CD14-positive monocyte (primary cell): ENCODE results near the gene CRYBG3. TPM values are rescaled to one million over a fixed set of nuclear protein-coding genes. Genes with fewer than 3 reads are reported as not detected.
A peak's percentile ranks its signal among the peaks of the same experiment; 100 is the strongest.

Experiments
- DNase-seq, 3 donors: peaks; one replicate each; pipeline ENCODE4 v3.0.0-alpha.2; 2011 to 2022
- H2AFZ ChIP-seq: 2 replicates; pipeline ENCODE4 v1.6.0; 2012; ENCODE audit warnings: mild to moderate bottlenecking, low read depth, low read length, inconsistent platforms; ENCODE audit not compliant: insufficient read depth, poor library complexity, severe bottlenecking
- H3K27ac ChIP-seq, 2 donors: 1 replicate in 1 of 2; 2 replicates in 1 of 2; pipeline ENCODE4 v1.5.1; 2012 to 2013; ENCODE audit warnings: low read length in 2 of 2, control low read depth in 1 of 2, inconsistent platforms in 1 of 2, low read depth in 1 of 2, mild to moderate bottlenecking in 1 of 2
- H3K27me3 ChIP-seq, 2 donors: one replicate each; pipeline versions ENCODE4 v1.6.0 to v1.6.1; 2011 to 2013; ENCODE audit warnings: low read length in 2 of 2; ENCODE audit not compliant: control insufficient read depth in 2 of 2, insufficient read depth in 2 of 2
- H3K36me3 ChIP-seq, 2 donors: replicated peaks in 1 of 2; 1 replicate in 1 of 2; 2 replicates in 1 of 2; pipeline versions ENCODE4 v1.5.1 to v1.6.1; 2012 to 2013; ENCODE audit warnings: low read length in 2 of 2, control low read depth in 1 of 2, inconsistent platforms in 1 of 2, mild to moderate bottlenecking in 1 of 2; ENCODE audit not compliant: insufficient read depth in 2 of 2, control insufficient read depth in 1 of 2
- H3K4me1 ChIP-seq, 2 donors: 1 replicate in 1 of 2; 2 replicates in 1 of 2; pipeline versions ENCODE4 v1.5.1 to v1.6.1; 2012 to 2013; ENCODE audit warnings: low read length in 2 of 2, control low read depth in 1 of 2, inconsistent platforms in 1 of 2, mild to moderate bottlenecking in 1 of 2, moderate library complexity in 1 of 2; ENCODE audit not compliant: insufficient read depth in 2 of 2, control insufficient read depth in 1 of 2
- H3K4me2 ChIP-seq: replicated peaks from 2 replicates; pipeline ENCODE3; 2012; ENCODE audit warnings: low read length, moderate library complexity, mild to moderate bottlenecking; ENCODE audit not compliant: poor library complexity, severe bottlenecking; ENCODE audit errors: extremely low read depth
- H3K4me3 ChIP-seq, 3 experiments: fragments of 200-600 bp in 1 of 3; sonication (generic) in 1 of 3; replicated peaks in 1 of 3; 1 replicate in 2 of 3; 2 replicates in 1 of 3; pipeline ENCODE4 v1.5.1; 2011 to 2013; ENCODE audit warnings: low read length in 3 of 3, mild to moderate bottlenecking in 3 of 3, control low read depth in 2 of 3, low read depth in 2 of 3, inconsistent platforms in 1 of 3, moderate library complexity in 1 of 3
- H3K79me2 ChIP-seq: 2 replicates; pipeline ENCODE4 v1.6.0; 2012; ENCODE audit warnings: mild to moderate bottlenecking, control low read depth, inconsistent platforms, low read length, moderate library complexity; ENCODE audit not compliant: insufficient read depth
- H3K9ac ChIP-seq: 2 replicates; pipeline ENCODE4 v1.6.0; 2017; ENCODE audit warnings: low read length, mild to moderate bottlenecking; ENCODE audit not compliant: insufficient read depth, poor library complexity, severe bottlenecking
- H3K9me3 ChIP-seq, 2 donors: replicated peaks in 1 of 2; 1 replicate in 1 of 2; 2 replicates in 1 of 2; pipeline versions ENCODE4 v1.5.1 to v1.6.1; 2012 to 2013; ENCODE audit warnings: low read length in 2 of 2, control low read depth in 1 of 2; ENCODE audit not compliant: control insufficient read depth in 1 of 2, insufficient read depth in 1 of 2
- H4K20me1 ChIP-seq: 2 replicates; pipeline ENCODE4 v1.6.0; 2012; ENCODE audit warnings: mild to moderate bottlenecking, low read length, control low read depth, moderate library complexity; ENCODE audit not compliant: insufficient read depth
- H3K27ac Mint-ChIP-seq, 7 donors: one replicate each; pipeline ENCODE4 v1.8.0; 2020; ENCODE audit warnings: mild to moderate bottlenecking in 7 of 7, mixed read lengths in 7 of 7, moderate library complexity in 6 of 7, inconsistent platforms in 2 of 7
- H3K27me3 Mint-ChIP-seq, 3 donors: one replicate each; pipeline ENCODE4 v1.8.0; 2021 to 2022; ENCODE audit warnings: low read depth in 3 of 3, mild to moderate bottlenecking in 3 of 3, mixed read lengths in 3 of 3, moderate library complexity in 3 of 3, inconsistent platforms in 1 of 3
- H3K36me3 Mint-ChIP-seq, 2 donors: one replicate each; pipeline ENCODE4 v1.8.0; 2020; ENCODE audit warnings: mixed read lengths in 2 of 2, inconsistent platforms in 1 of 2, mild to moderate bottlenecking in 1 of 2
- H3K4me1 Mint-ChIP-seq: one replicate; pipeline ENCODE4 v1.8.0; 2020; ENCODE audit warnings: mild to moderate bottlenecking, mixed read lengths
- H3K4me3 Mint-ChIP-seq, 2 donors: one replicate each; pipeline ENCODE4 v1.8.0; 2020; ENCODE audit warnings: mild to moderate bottlenecking in 2 of 2, mixed read lengths in 2 of 2, moderate library complexity in 1 of 2
- H3K9me3 Mint-ChIP-seq, 7 donors: one replicate each; pipeline ENCODE4 v1.8.0; 2020 to 2022; ENCODE audit warnings: mixed read lengths in 7 of 7, mild to moderate bottlenecking in 6 of 7, moderate library complexity in 6 of 7, inconsistent platforms in 2 of 7
- WGBS: methylation state at CpG from one replicate; pipeline ENCODE4 v1.1.5; 2013; ENCODE audit warnings: missing lambda C conversion rate; ENCODE audit not compliant: insufficient coverage; 5-methylcytosine and 5-hydroxymethylcytosine counted together
- intact Hi-C, 2 donors: fragments of 100-400 bp; cut with micrococcal nuclease; formaldehyde crosslinking; loops; one replicate each; pipeline versions ENCODE4 v1.15.0 to v1.15.1; 2023
- polyA plus RNA-seq, 3 donors: library from polyadenylated mRNA; depleted of rRNA in 1 of 3; unstranded in 2 of 3; stranded (reverse) in 1 of 3; fragments of 300-500 nt in 2 of 3; fragments of >200 nt in 1 of 3; fragmentation: Illumina TruSeq in 2 of 3; gene quantifications; 1 replicate in 2 of 3; 2 replicates in 1 of 3; pipeline ENCODE4 v1.2.3, GENCODE V29; 2012 to 2021
- TF ChIP-seq, protein P1 (sequence below): fragments of 200-600 bp; IDR thresholded peaks from one replicate; pipeline ENCODE4 v1.8.0; 2022; ENCODE audit warnings: antibody characterized with exemption, mild to moderate bottlenecking

The CRYBG3 gene
- polyA plus RNA-seq, 3 donors, result 2.3 to 6.8 (median 5.3) TPM

DNA sequence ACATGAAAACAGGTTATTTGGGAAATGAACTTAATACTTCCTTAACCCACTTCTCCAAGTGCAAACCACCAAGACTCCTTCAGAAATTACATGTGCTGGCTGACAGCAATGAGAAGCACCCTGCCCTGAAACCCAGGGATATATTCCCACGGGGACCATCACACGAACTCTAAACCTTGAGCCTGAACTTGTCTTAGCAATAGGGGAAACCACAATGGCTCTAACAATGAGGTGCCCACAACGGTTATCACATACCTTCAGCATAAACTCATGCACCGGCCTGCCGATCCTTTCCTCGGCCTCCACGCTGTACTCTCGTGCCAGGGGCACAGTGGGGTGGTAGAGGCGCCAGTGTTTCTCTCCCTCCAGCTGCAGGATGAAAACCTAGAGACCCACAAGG lies 137.0 kb downstream of the CRYBG3 start:
- Mint-ChIP-seq H3K27me3 (no peaks in the 10 kb centered on the region), H3K4me3 (no peak overlapping the region), H3K9me3 (no peaks in the 10 kb centered on the region), H3K4me1 (peaks cover 41% of the 10 kb centered on the region), H3K36me3 (peaks cover 43 to 50% of the 10 kb centered on the region in 2 donors), H3K27ac (peak overlapping the region; percentile 33 to 90 (median 85))
- Histone ChIP-seq H3K27me3 (no peaks in the 10 kb centered on the region), H3K9me3 (no peaks in the 10 kb centered on the region), H3K79me2 (peaks cover under 1% of the 10 kb centered on the region), H2AFZ (no peak overlapping the region), H3K4me2 (no peak overlapping the region), H3K4me3 (no peak overlapping the region), H3K27ac (peak overlapping the region; percentile 11 to 64), H3K36me3 (peaks cover 28 to 63% of the 10 kb centered on the region in 2 donors), H4K20me1 (peaks cover 14% of the 10 kb centered on the region), H3K9ac (no peak overlapping the region), H3K4me1 (peaks cover 35 to 41% of the 10 kb centered on the region in 2 donors)
- DNase-seq, result no peak
- TF ChIP-seq, protein P1, sequence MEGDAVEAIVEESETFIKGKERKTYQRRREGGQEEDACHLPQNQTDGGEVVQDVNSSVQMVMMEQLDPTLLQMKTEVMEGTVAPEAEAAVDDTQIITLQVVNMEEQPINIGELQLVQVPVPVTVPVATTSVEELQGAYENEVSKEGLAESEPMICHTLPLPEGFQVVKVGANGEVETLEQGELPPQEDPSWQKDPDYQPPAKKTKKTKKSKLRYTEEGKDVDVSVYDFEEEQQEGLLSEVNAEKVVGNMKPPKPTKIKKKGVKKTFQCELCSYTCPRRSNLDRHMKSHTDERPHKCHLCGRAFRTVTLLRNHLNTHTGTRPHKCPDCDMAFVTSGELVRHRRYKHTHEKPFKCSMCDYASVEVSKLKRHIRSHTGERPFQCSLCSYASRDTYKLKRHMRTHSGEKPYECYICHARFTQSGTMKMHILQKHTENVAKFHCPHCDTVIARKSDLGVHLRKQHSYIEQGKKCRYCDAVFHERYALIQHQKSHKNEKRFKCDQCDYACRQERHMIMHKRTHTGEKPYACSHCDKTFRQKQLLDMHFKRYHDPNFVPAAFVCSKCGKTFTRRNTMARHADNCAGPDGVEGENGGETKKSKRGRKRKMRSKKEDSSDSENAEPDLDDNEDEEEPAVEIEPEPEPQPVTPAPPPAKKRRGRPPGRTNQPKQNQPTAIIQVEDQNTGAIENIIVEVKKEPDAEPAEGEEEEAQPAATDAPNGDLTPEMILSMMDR, result no peak
- intact Hi-C loops, result no loop called here
- WGBS, result 99% methylated on average over 9 of the region's 9 CpGs

DNA sequence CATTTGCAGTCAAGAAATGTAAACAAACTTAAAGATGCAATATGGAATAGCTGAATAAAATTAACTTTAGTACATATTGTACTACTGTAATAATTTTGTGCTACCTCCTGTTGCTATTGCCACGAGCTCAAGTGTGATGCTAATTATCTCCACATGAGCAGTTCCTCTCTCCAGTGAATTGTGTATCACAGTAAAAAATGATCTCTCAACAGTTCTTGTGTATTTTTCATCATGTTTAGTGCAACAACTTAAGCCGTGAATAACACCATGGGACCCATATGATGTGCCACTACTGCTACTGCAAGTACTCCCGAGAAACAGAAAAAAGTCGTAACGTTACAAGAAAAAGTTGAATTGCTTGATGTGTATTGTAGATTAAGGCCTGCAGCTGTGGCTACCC lies 138.1 kb downstream of the CRYBG3 start:
- no peak overlapping the region for H3K4me2 ChIP-seq
- no peak overlapping the region for H3K9ac ChIP-seq
- H4K20me1 ChIP-seq, result peaks cover 14% of the 10 kb centered on the region
- Mint-ChIP-seq H3K4me1 (peaks cover 34% of the 10 kb centered on the region), H3K9me3 (no peaks in the 10 kb centered on the region), H3K36me3 (peaks cover 44 to 45% of the 10 kb centered on the region in 2 donors), H3K4me3 (no peak overlapping the region), H3K27me3 (no peaks in the 10 kb centered on the region), H3K27ac (no peak overlapping the region)
- no peak overlapping the region for H3K4me3 ChIP-seq
- H3K9me3 ChIP-seq, result no peaks in the 10 kb centered on the region
- DNase-seq, result no peak
- no peak overlapping the region for H3K27ac ChIP-seq
- peaks cover 25 to 62% of the 10 kb centered on the region in 2 donors for H3K36me3 ChIP-seq
- no CpG with 5 or more reads among the region's 5 CpGs for WGBS
- H3K79me2 ChIP-seq, result peaks cover 5% of the 10 kb centered on the region
- no peaks in the 10 kb centered on the region for H3K27me3 ChIP-seq
- intact Hi-C loops, result no loop called here
- no peak overlapping the region for H2AFZ ChIP-seq
- TF ChIP-seq, protein P1, result no peak
- H3K4me1 ChIP-seq, result peaks cover 26 to 30% of the 10 kb centered on the region in 2 donors
